Fibroblast of villous mesenchyme (primary cell): ENCODE measurements around the gene RGSL1. TPM values are rescaled to one million over a fixed set of nuclear protein-coding genes. Genes with fewer than 3 reads are reported as not detected.

Experiments used
- DNase-seq: peaks from one replicate; pipeline ENCODE4 v3.0.0-alpha.2; 2010; ENCODE audit warnings: low read depth
- H3K4me3 ChIP-seq: 2 replicates; pipeline ENCODE4 v1.5.1; 2011; ENCODE audit warnings: low read depth, mild to moderate bottlenecking, low read length
- CTCF ChIP-seq: IDR thresholded peaks from 2 replicates; pipeline ENCODE4 v1.5.1; 2012; ENCODE audit warnings: low read depth, mild to moderate bottlenecking, low read length; ENCODE audit not compliant: insufficient read depth
- total RNA-seq: library from RNA; depleted of rRNA; stranded (reverse); fragments of >200 nt; gene quantifications from 2 replicates; pipeline ENCODE4 v1.2.3, GENCODE V29; 2012

RGSL1 gene
- total RNA-seq, 1 donor = not detected

- DNase-seq = no peak
- no peak for TF ChIP-seq CTCF
- no peak overlapping the region for H3K4me3 ChIP-seq
Observed at GRCh38 chr1:182488803-182489202, 38.9 kb downstream of the RGSL1 start.

- TF ChIP-seq CTCF = no peak
- no peak for DNase-seq
- no peak overlapping the region for H3K4me3 ChIP-seq
Observed at GRCh38 chr1:182493063-182493462, 43.1 kb downstream of the RGSL1 start.

GRCh38 chr1:182495002-182495401 is 45.1 kb downstream of the RGSL1 start:
- DNase-seq = no peak
- TF ChIP-seq CTCF = no peak
- no peak overlapping the region for H3K4me3 ChIP-seq

GRCh38 chr1:182495693-182496092 is 45.7 kb downstream of the RGSL1 start:
- no peak for TF ChIP-seq CTCF
- no peak for DNase-seq
- no peak overlapping the region for H3K4me3 ChIP-seq

- no peak for TF ChIP-seq CTCF
- DNase-seq = no peak
- no peak overlapping the region for H3K4me3 ChIP-seq
Observed at GRCh38 chr1:182507685-182508084, 57.7 kb downstream of the RGSL1 start.

- DNase-seq = no peak
- no peak for TF ChIP-seq CTCF
- no peak overlapping the region for H3K4me3 ChIP-seq
Observed at GRCh38 chr1:182515556-182515955, 65.6 kb downstream of the RGSL1 start.

- no peak overlapping the region for H3K4me3 ChIP-seq
- no peak for DNase-seq
- TF ChIP-seq CTCF = no peak
Observed at GRCh38 chr1:182520736-182521135, 70.8 kb downstream of the RGSL1 start.
